DND-41 (cell line): ENCODE results near the gene PRICKLE2.

ENCODE experiments used
- ATAC-seq: fragments of 200-7000 bp; cut with Tn5 transposase; 3 replicates; pipeline ENCODE4 v1.9.1; 2021; ENCODE audit warnings: low read depth; ENCODE audit not compliant: insufficient read depth
- DNase-seq: peaks from one replicate; pipeline ENCODE4 v3.0.0-alpha.2; 2020
- H2AFZ ChIP-seq: 2 replicates; pipeline ENCODE4 v1.6.0; 2012; ENCODE audit warnings: low read depth, low read length
- H3K27ac ChIP-seq: 2 replicates; pipeline ENCODE4 v1.5.1; 2012; ENCODE audit warnings: low read length, inconsistent platforms
- H3K27me3 ChIP-seq: fragments of 200-600 bp; sonication (generic); 2 replicates; pipeline ENCODE4 v1.6.0; 2012; ENCODE audit warnings: low read length, mild to moderate bottlenecking, inconsistent platforms; ENCODE audit not compliant: insufficient read depth, poor library complexity
- H3K36me3 ChIP-seq: 2 replicates; pipeline ENCODE4 v1.5.1; 2012; ENCODE audit warnings: low read length, inconsistent platforms; ENCODE audit not compliant: insufficient read depth
- H3K4me1 ChIP-seq: 2 replicates; pipeline ENCODE4 v1.5.1; 2012; ENCODE audit warnings: mild to moderate bottlenecking, low read length; ENCODE audit not compliant: insufficient read depth
- H3K4me2 ChIP-seq: 2 replicates; pipeline ENCODE4 v1.6.0; 2012; ENCODE audit warnings: mild to moderate bottlenecking, moderate library complexity, low read length, inconsistent platforms; ENCODE audit not compliant: insufficient read depth
- H3K4me3 ChIP-seq, 2 experiments: fragments of 200-600 bp in 1 of 2; shearing (Covaris generic) in 1 of 2; 2 replicates each; pipeline ENCODE4 v1.5.1; 2012 to 2016; ENCODE audit warnings: inconsistent platforms in 2 of 2, low read length in 2 of 2, mild to moderate bottlenecking in 2 of 2, low read depth in 1 of 2, moderate library complexity in 1 of 2
- H3K79me2 ChIP-seq: 2 replicates; pipeline ENCODE4 v1.6.0; 2012; ENCODE audit warnings: low read length, inconsistent platforms; ENCODE audit not compliant: insufficient read depth
- H3K9ac ChIP-seq: 2 replicates; pipeline ENCODE4 v1.6.0; 2012; ENCODE audit warnings: low read depth, mild to moderate bottlenecking, inconsistent platforms, low read length, moderate library complexity
- H3K9me3 ChIP-seq: 2 replicates; pipeline ENCODE4 v1.5.1; 2012; ENCODE audit warnings: low read length, moderate library complexity, mild to moderate bottlenecking, inconsistent platforms; ENCODE audit not compliant: insufficient read depth, severe bottlenecking
- H4K20me1 ChIP-seq: 2 replicates; pipeline ENCODE4 v1.6.0; 2012; ENCODE audit warnings: low read length; ENCODE audit not compliant: insufficient read depth
- EZH2 ChIP-seq: IDR thresholded peaks from 3 replicates; pipeline ENCODE4 v1.6.1; 2012; ENCODE audit warnings: borderline replicate concordance, low read depth, mild to moderate bottlenecking, moderate library complexity, low read length, inconsistent platforms; ENCODE audit not compliant: severe bottlenecking
- TF ChIP-seq, protein P1 (sequence below): IDR thresholded peaks from 2 replicates; pipeline ENCODE4 v1.5.1; 2012; ENCODE audit warnings: borderline replicate concordance, low read length, moderate library complexity, mild to moderate bottlenecking; ENCODE audit not compliant: poor library complexity, severe bottlenecking; ENCODE audit errors: extremely low read depth

PRICKLE2 gene

DNA sequence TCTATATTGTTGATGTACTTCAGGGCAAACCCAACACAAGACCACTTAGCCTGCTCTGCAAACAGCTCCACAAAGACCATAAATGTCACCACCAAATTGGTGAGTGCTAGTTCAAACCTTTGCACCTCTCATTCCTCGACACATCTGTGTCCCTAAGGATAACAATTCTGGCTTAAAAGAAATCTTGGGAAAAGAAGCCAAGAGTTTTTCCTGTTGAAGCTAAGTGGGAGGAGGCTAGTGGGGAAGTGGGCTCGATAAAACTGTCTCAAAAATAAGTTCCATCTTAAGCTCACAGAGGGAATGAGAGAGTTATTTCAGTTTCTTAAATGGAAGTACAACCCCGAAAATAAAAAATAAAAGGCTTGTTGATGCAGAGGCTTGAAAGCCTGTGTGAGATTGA is 40.4 kb upstream of the PRICKLE2 start:
- no peaks in the 10 kb centered on the region for H3K4me1 ChIP-seq
- DNase-seq (no peak), ATAC-seq (no peak)
- no peak for TF ChIP-seq EZH2
- TF ChIP-seq, protein P1, sequence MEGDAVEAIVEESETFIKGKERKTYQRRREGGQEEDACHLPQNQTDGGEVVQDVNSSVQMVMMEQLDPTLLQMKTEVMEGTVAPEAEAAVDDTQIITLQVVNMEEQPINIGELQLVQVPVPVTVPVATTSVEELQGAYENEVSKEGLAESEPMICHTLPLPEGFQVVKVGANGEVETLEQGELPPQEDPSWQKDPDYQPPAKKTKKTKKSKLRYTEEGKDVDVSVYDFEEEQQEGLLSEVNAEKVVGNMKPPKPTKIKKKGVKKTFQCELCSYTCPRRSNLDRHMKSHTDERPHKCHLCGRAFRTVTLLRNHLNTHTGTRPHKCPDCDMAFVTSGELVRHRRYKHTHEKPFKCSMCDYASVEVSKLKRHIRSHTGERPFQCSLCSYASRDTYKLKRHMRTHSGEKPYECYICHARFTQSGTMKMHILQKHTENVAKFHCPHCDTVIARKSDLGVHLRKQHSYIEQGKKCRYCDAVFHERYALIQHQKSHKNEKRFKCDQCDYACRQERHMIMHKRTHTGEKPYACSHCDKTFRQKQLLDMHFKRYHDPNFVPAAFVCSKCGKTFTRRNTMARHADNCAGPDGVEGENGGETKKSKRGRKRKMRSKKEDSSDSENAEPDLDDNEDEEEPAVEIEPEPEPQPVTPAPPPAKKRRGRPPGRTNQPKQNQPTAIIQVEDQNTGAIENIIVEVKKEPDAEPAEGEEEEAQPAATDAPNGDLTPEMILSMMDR = no peak
- no peaks in the 10 kb centered on the region for H4K20me1 ChIP-seq
- H3K9ac ChIP-seq = no peak overlapping the region
- H3K4me3 ChIP-seq = no peak overlapping the region
- H2AFZ ChIP-seq = no peak overlapping the region
- H3K79me2 ChIP-seq = no peaks in the 10 kb centered on the region
- no peaks in the 10 kb centered on the region for H3K36me3 ChIP-seq
- no peak overlapping the region for H3K27ac ChIP-seq
- no peaks in the 10 kb centered on the region for H3K9me3 ChIP-seq
- no peaks in the 10 kb centered on the region for H3K27me3 ChIP-seq
- no peak overlapping the region for H3K4me2 ChIP-seq

DNA sequence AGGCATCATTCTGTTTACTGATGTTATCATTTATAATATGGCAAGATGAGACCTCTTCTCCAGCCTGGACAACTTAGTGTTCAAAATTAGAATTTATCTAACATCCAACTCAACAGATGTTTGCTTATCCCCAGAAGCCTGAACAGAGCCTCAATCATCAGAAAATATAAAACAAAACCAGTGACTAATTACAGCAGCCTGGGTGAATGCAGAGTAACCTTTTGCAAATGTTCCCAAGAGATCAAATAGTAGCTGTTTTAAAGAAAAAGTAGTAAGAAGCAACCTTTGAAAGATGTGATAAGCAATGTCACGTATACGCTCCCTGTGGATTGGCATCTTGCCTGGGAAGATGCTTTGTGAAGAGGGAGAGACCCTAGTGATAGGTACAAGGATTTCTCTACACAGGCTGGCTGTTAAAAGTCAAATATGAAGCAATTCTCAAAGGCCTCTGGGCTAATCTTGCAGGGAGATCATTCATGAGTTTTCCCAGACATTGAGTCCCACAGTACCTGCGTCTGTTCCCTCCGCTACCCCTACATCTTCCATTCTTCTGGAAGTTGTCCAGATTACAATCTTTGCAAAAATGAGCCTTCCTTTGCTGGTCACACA is 39.3 kb upstream of the PRICKLE2 start:
- no peak overlapping the region for H3K4me2 ChIP-seq
- H3K4me3 ChIP-seq = no peak overlapping the region
- no peaks in the 10 kb centered on the region for H3K79me2 ChIP-seq
- TF ChIP-seq, protein P1 = no peak
- TF ChIP-seq EZH2 = no peak
- H4K20me1 ChIP-seq = no peaks in the 10 kb centered on the region
- ATAC-seq (no peak), DNase-seq (no peak)
- H3K36me3 ChIP-seq = no peaks in the 10 kb centered on the region
- H2AFZ ChIP-seq = no peak overlapping the region
- no peaks in the 10 kb centered on the region for H3K27me3 ChIP-seq
- no peak overlapping the region for H3K9ac ChIP-seq
- no peaks in the 10 kb centered on the region for H3K9me3 ChIP-seq
- H3K4me1 ChIP-seq = no peaks in the 10 kb centered on the region
- no peak overlapping the region for H3K27ac ChIP-seq

DNA sequence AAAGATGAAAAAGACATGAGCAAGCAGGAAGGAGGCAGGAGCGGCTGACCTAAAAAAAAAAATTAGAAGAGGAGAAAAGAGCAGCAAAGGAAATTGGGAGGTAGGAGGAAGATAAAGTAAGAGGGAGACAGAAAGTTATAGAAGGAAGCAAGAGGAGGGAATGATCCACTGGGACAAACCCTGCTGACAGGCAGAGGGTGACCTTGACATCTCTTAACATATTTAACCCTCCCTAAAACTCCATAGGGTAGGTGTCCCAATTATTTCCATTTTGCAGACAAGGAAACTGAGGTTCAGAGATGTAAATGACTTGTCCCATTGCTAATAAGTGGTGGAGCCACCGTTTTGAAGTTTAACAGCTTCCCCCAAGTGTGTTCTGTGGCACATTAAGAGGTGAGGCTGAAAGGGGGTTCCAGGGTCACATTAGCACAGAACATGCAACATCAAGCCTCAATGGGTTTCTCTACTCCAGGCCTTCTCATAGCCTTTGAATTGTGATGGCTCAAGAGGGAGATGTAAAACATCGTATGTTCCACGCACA is 37.4 kb upstream of the PRICKLE2 start:
- DNase-seq = no peak
- Histone ChIP-seq H3K27ac (no peak overlapping the region), H3K36me3 (no peaks in the 10 kb centered on the region), H4K20me1 (no peaks in the 10 kb centered on the region), H3K4me1 (no peaks in the 10 kb centered on the region), H3K9me3 (no peaks in the 10 kb centered on the region), H3K27me3 (no peaks in the 10 kb centered on the region), H3K4me2 (no peak overlapping the region), H2AFZ (no peak overlapping the region), H3K4me3 (no peak overlapping the region), H3K79me2 (no peaks in the 10 kb centered on the region), H3K9ac (no peak overlapping the region)
- TF ChIP-seq, protein P1 = no peak
- TF ChIP-seq EZH2 = no peak
- no peak for ATAC-seq

DNA sequence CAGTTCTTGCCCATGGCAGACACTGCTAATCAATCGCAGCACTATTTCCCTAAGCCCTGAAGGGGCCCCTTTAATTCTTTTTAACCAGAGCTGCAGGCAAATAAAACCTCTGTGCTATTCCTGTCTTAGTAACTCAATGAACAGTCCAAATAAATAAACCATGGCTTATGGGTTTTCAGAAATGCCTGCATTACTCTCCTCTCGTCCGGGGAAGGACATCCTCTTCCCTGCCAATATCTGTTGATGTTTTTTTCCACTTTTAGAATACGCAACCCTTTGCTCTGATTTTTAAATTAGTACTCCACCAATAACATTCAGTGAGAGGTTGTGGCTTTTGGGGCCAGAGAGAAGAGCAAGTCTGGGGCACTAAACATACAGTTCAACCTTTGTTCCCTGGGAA is 35.2 kb upstream of the PRICKLE2 start:
- Histone ChIP-seq H4K20me1 (no peaks in the 10 kb centered on the region), H3K4me1 (no peaks in the 10 kb centered on the region), H3K4me2 (no peak overlapping the region), H3K9me3 (no peaks in the 10 kb centered on the region), H3K9ac (no peak overlapping the region), H3K36me3 (no peaks in the 10 kb centered on the region), H2AFZ (no peak overlapping the region), H3K27me3 (no peaks in the 10 kb centered on the region), H3K4me3 (no peak overlapping the region), H3K27ac (no peak overlapping the region), H3K79me2 (no peaks in the 10 kb centered on the region)
- ATAC-seq (no peak), DNase-seq (no peak)
- no peak for TF ChIP-seq EZH2
- TF ChIP-seq, protein P1 = no peak
